Suprapubic skin (tissue), 4 donors: ENCODE measurements around the gene ZNF175. TPM values are rescaled to one million over a fixed set of nuclear protein-coding genes. Genes with fewer than 3 reads are reported as not detected.

Source experiments
- DNase-seq, 2 donors: peaks; one replicate each; pipeline ENCODE4 v3.0.0-alpha.2; 2019; ENCODE audit warnings: low spot score in 2 of 2
- H3K27ac ChIP-seq: fragments of 200-600 bp; sonication (generic); one replicate; pipeline ENCODE4 v1.5.1; 2019
- H3K27me3 ChIP-seq: fragments of 200-600 bp; sonication (generic); one replicate; pipeline ENCODE4 v1.5.1; 2019
- H3K36me3 ChIP-seq: fragments of 200-600 bp; sonication (generic); one replicate; pipeline ENCODE4 v1.5.1; 2019
- H3K4me1 ChIP-seq: fragments of 200-600 bp; sonication (generic); one replicate; pipeline ENCODE4 v1.5.1; 2019
- H3K4me3 ChIP-seq: fragments of 200-600 bp; sonication (generic); one replicate; pipeline ENCODE4 v1.5.1; 2019; ENCODE audit warnings: mild to moderate bottlenecking
- H3K9me3 ChIP-seq: fragments of 200-600 bp; sonication (generic); one replicate; pipeline ENCODE4 v1.5.1; 2019
- EP300 ChIP-seq: sonication (generic); formaldehyde crosslinking; IDR thresholded peaks from one replicate; pipeline ENCODE4 v1.6.1; 2017; ENCODE audit warnings: antibody characterized with exemption
- POLR2A ChIP-seq, 2 donors: fragments of 450-650 bp; IDR thresholded peaks; one replicate each; pipeline ENCODE4 v1.6.1; 2017; ENCODE audit warnings: antibody characterized with exemption in 2 of 2, mild to moderate bottlenecking in 2 of 2, moderate library complexity in 2 of 2
- POLR2AphosphoS5 ChIP-seq, 3 donors: sonication (generic); formaldehyde crosslinking; IDR thresholded peaks; one replicate each; pipeline ENCODE4 v1.6.1; 2017; ENCODE audit warnings: antibody characterized with exemption in 3 of 3
- WGBS: methylation state at CpG from one replicate; pipeline ENCODE4 v1.1.5; 2018; 5-methylcytosine and 5-hydroxymethylcytosine counted together
- total RNA-seq, 4 donors: library from RNA; depleted of rRNA; stranded (reverse); fragments of >200 nt; gene quantifications; one replicate each; pipeline ENCODE4 v1.1.0, GENCODE V29; 2016
- TF ChIP-seq, protein P1 (sequence below), 2 donors: fragments of 200-600 bp in 1 of 2; fragments of 450-650 bp in 1 of 2; sonication (generic) in 1 of 2; IDR thresholded peaks; one replicate each; pipeline ENCODE4 v1.5.1; 2016 to 2019; ENCODE audit warnings: antibody characterized with exemption in 2 of 2, mild to moderate bottlenecking in 1 of 2, moderate library complexity in 1 of 2

The ZNF175 gene
- total RNA-seq, 4 donors from 2014 or later, result 2.0 to 12.1 (median 5.1) TPM

- no peak overlapping the region for H3K27ac ChIP-seq
- H3K27me3 ChIP-seq, result no peaks in the 10 kb centered on the region
- peaks cover 22% of the 10 kb centered on the region for H3K36me3 ChIP-seq
- 95% methylated on average over 2 of the region's 2 CpGs for WGBS
- DNase-seq, result no peak
- TF ChIP-seq POLR2AphosphoS5 (IDR thresholded peaks at IDR 0.05), result no peak
- no peak for TF ChIP-seq EP300
- no peak for TF ChIP-seq POLR2A (IDR thresholded peaks at IDR 0.05)
- TF ChIP-seq, protein P1, sequence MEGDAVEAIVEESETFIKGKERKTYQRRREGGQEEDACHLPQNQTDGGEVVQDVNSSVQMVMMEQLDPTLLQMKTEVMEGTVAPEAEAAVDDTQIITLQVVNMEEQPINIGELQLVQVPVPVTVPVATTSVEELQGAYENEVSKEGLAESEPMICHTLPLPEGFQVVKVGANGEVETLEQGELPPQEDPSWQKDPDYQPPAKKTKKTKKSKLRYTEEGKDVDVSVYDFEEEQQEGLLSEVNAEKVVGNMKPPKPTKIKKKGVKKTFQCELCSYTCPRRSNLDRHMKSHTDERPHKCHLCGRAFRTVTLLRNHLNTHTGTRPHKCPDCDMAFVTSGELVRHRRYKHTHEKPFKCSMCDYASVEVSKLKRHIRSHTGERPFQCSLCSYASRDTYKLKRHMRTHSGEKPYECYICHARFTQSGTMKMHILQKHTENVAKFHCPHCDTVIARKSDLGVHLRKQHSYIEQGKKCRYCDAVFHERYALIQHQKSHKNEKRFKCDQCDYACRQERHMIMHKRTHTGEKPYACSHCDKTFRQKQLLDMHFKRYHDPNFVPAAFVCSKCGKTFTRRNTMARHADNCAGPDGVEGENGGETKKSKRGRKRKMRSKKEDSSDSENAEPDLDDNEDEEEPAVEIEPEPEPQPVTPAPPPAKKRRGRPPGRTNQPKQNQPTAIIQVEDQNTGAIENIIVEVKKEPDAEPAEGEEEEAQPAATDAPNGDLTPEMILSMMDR (IDR thresholded peaks at IDR 0.05), result no peak
- peaks cover 11% of the 10 kb centered on the region for H3K4me1 ChIP-seq
- no peak overlapping the region for H3K4me3 ChIP-seq
- peaks cover 19% of the 10 kb centered on the region for H3K9me3 ChIP-seq
Observed at GRCh38 chr19:51589511-51589910, 18.4 kb downstream of the ZNF175 start.

DNA sequence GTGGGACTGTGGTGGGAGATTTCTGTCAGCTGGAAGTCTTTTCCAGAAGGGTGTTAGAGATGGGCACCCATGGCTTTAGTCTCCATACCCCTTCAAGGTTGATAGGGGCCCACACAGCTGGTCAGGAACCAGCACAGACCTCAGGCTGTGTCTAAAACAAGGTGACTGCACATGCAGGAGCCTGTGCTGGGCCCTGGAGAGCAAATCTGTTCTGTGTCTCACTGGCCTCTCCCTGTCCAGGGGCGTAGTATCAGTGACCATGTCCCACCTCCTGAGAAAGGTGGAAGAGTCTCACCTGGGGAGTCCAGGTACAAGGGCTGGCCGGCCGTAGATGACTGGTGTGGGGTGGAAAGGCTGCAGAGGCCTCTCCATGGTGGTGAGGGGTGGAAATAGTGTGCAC, 19.4 kb downstream of the ZNF175 start:
- no peaks in the 10 kb centered on the region for H3K27me3 ChIP-seq
- H3K4me3 ChIP-seq, result no peak overlapping the region
- peaks cover 14% of the 10 kb centered on the region for H3K4me1 ChIP-seq
- no peak for DNase-seq
- WGBS, result 76% methylated on average over 2 of the region's 3 CpGs
- no peak overlapping the region for H3K27ac ChIP-seq
- peaks cover 17% of the 10 kb centered on the region for H3K36me3 ChIP-seq
- TF ChIP-seq, protein P1 (IDR thresholded peaks at IDR 0.05), result no peak
- no peak for TF ChIP-seq POLR2AphosphoS5 (IDR thresholded peaks at IDR 0.05)
- TF ChIP-seq POLR2A (IDR thresholded peaks at IDR 0.05), result no peak
- no peak for TF ChIP-seq EP300
- peaks cover 19% of the 10 kb centered on the region for H3K9me3 ChIP-seq

- peaks cover 2% of the 10 kb centered on the region for H3K36me3 ChIP-seq
- peaks cover 6% of the 10 kb centered on the region for H3K27me3 ChIP-seq
- no peak overlapping the region for H3K27ac ChIP-seq
- peaks cover 8% of the 10 kb centered on the region for H3K9me3 ChIP-seq
- 67% methylated on average over 1 of the region's 1 CpG for WGBS
- H3K4me1 ChIP-seq, result peaks cover 14% of the 10 kb centered on the region
- H3K4me3 ChIP-seq, result no peak overlapping the region
- TF ChIP-seq POLR2AphosphoS5 (IDR thresholded peaks at IDR 0.05) (no peak), POLR2A (IDR thresholded peaks at IDR 0.05) (no peak), EP300 (no peak)
- TF ChIP-seq, protein P1 (IDR thresholded peaks at IDR 0.05), result no peak
- no peak for DNase-seq
Observed at GRCh38 chr19:51592521-51592920, 21.4 kb downstream of the ZNF175 start.

DNA sequence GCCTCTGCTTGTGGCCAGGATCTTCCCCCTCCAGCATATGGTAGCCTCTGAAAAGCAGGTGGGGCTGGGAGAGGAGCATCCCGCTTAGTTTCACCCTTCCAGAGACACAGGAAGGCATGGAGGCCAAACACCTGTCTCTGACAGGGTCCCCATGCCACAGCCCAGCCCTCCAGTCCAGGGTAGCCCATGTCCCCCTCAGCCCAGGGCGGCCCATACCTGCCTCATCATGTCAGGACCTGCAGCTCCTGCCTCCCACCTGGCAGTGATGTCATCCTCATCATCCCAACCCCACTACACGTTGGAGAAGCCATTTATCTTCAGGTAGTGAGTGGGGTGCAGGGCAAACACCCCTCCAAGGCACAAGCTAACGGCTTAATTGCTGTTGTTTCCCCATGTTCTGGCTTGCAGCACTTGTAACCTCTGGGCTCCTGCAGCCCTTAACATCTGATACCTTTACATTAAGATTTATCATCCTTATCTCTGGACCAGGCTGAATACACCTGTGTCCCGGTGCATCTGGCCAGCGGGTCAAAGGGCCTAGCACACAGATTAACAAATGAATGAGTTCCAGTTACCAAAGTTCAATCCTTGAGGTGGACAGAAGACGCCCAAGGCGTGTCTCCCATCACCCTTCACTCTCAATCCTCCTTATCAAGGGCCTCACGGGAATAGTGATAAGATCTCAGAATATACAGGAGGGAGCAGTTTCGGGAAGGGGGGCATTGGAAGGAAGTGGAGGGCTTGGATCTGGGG, 22.2 kb downstream of the ZNF175 start:
- Histone ChIP-seq H3K27me3 (peaks cover 8% of the 10 kb centered on the region), H3K27ac (no peak overlapping the region), H3K36me3 (no peaks in the 10 kb centered on the region), H3K4me1 (peaks cover 14% of the 10 kb centered on the region), H3K9me3 (no peaks in the 10 kb centered on the region), H3K4me3 (peak overlapping the region; percentile 67)
- no peak for DNase-seq
- TF ChIP-seq, protein P1 (IDR thresholded peaks at IDR 0.05), result no peak
- TF ChIP-seq POLR2A (IDR thresholded peaks at IDR 0.05), result no peak
- no peak for TF ChIP-seq EP300
- no peak for TF ChIP-seq POLR2AphosphoS5 (IDR thresholded peaks at IDR 0.05)
- 27% methylated on average over 9 of the region's 10 CpGs for WGBS

- WGBS, result 0% methylated on average over 41 of the region's 61 CpGs
- no peaks in the 10 kb centered on the region for H3K36me3 ChIP-seq
- H3K9me3 ChIP-seq, result no peaks in the 10 kb centered on the region
- H3K4me1 ChIP-seq, result peaks cover 14% of the 10 kb centered on the region
- peak; percentile 97 to 98 for DNase-seq
- peak overlapping the region; percentile 67 for H3K4me3 ChIP-seq
- TF ChIP-seq POLR2A (IDR thresholded peaks at IDR 0.05), result no peak
- peak in 1 of 3 donors; percentile 21 for TF ChIP-seq POLR2AphosphoS5 (IDR thresholded peaks at IDR 0.05)
- H3K27ac ChIP-seq, result no peak overlapping the region
- peaks cover 16% of the 10 kb centered on the region for H3K27me3 ChIP-seq
Observed at GRCh38 chr19:51593969-51594773, 23.1 kb downstream of the ZNF175 start.
